ENCODE measurements around the gene RPRD1B. TPM values are rescaled to one million over a fixed set of nuclear protein-coding genes. Genes with fewer than 3 reads are reported as not detected.
A peak's percentile ranks its signal among the peaks of the same experiment; 100 is the strongest.

The RPRD1B gene
- total RNA-seq, 3 donors from 2014 or later, result 21.4 to 33.8 (median 31.3) TPM

- intact Hi-C loops (cut with DNase I; ENCODE audit: low total_unique reads), result no loop called here
- H3K9me3 ChIP-seq, result no peaks in the 10 kb centered on the region
- H3K36me3 ChIP-seq, result no peaks in the 10 kb centered on the region
- H3K4me3 ChIP-seq, result no peak overlapping the region
- peaks cover 0 to 10% of the 10 kb centered on the region in 2 donors for H3K4me1 ChIP-seq
- TF ChIP-seq POLR2AphosphoS5 (IDR thresholded peaks at IDR 0.05) (peak; percentile 78 to 97 (median 96)), CTCF (IDR thresholded peaks at IDR 0.05) (no peak)
- peak in 1 of 2 donors; percentile 30 for DNase-seq (ENCODE audit: low spot score in 2 of 2)
- no peaks in the 10 kb centered on the region for H3K27me3 ChIP-seq
- peak overlapping the region; percentile 27 to 77 for H3K27ac ChIP-seq
Measured at GRCh38 chr20:38109591-38110524, 76.3 kb downstream of the RPRD1B start.

GRCh38 chr20:38110525-38111178 is 77.1 kb downstream of the RPRD1B start:
- peak in 1 of 2 donors; percentile 9 for DNase-seq (ENCODE audit: low spot score in 2 of 2)
- TF ChIP-seq POLR2A (IDR thresholded peaks at IDR 0.05) (no peak), CTCF (IDR thresholded peaks at IDR 0.05) (no peak), POLR2AphosphoS5 (IDR thresholded peaks at IDR 0.05) (no peak)
- H3K36me3 ChIP-seq, result no peaks in the 10 kb centered on the region
- H3K4me3 ChIP-seq, result no peak overlapping the region
- peak overlapping the region; percentile 27 to 70 for H3K27ac ChIP-seq
- H3K4me1 ChIP-seq, result peaks cover 0 to 10% of the 10 kb centered on the region in 2 donors
- no peaks in the 10 kb centered on the region for H3K9me3 ChIP-seq
- intact Hi-C loops (cut with DNase I; ENCODE audit: low total_unique reads), result no loop called here
- H3K27me3 ChIP-seq, result no peaks in the 10 kb centered on the region

- Histone ChIP-seq H3K4me1 (peaks cover 0 to 10% of the 10 kb centered on the region in 2 donors), H3K36me3 (no peaks in the 10 kb centered on the region), H3K4me3 (no peak overlapping the region), H3K9me3 (no peaks in the 10 kb centered on the region), H3K27me3 (no peaks in the 10 kb centered on the region), H3K27ac (peak overlapping the region in 1 of 2 donors; percentile 12)
- DNase-seq (ENCODE audit: low spot score in 2 of 2), result no peak
- TF ChIP-seq POLR2AphosphoS5 (IDR thresholded peaks at IDR 0.05) (no peak), POLR2A (IDR thresholded peaks at IDR 0.05) (no peak), CTCF (IDR thresholded peaks at IDR 0.05) (no peak)
- intact Hi-C loops (cut with DNase I; ENCODE audit: low total_unique reads), result no loop called here
Measured at GRCh38 chr20:38111366-38112232, 78.1 kb downstream of the RPRD1B start.

- no peak overlapping the region for H3K4me3 ChIP-seq
- no peaks in the 10 kb centered on the region for H3K36me3 ChIP-seq
- H3K27ac ChIP-seq, result no peak overlapping the region
- H3K27me3 ChIP-seq, result no peaks in the 10 kb centered on the region
- no peak for TF ChIP-seq POLR2AphosphoS5 (IDR thresholded peaks at IDR 0.05)
- no peak for TF ChIP-seq CTCF (IDR thresholded peaks at IDR 0.05)
- TF ChIP-seq POLR2A (IDR thresholded peaks at IDR 0.05), result no peak
- H3K9me3 ChIP-seq, result no peaks in the 10 kb centered on the region
- H3K4me1 ChIP-seq, result peaks cover 0 to 10% of the 10 kb centered on the region in 2 donors
- intact Hi-C loops (cut with DNase I; ENCODE audit: low total_unique reads), result no loop called here
- peak in 1 of 2 donors; percentile 9 for DNase-seq (ENCODE audit: low spot score in 2 of 2)
Measured at GRCh38 chr20:38112261-38112929, 78.8 kb downstream of the RPRD1B start.
